Panc1 (cell line): Measurements from ENCODE around the gene ZNF281.

Source experiments
- POLR2AphosphoS5 ChIP-seq: IDR thresholded peaks from 2 replicates; pipeline ENCODE4 v1.6.1; 2012; ENCODE audit warnings: mild to moderate bottlenecking, low read depth, low read length, moderate library complexity
- TCF7L2 ChIP-seq: IDR thresholded peaks from 2 replicates; pipeline ENCODE4 v1.6.1; 2011; ENCODE audit warnings: mild to moderate bottlenecking, low read depth, low read length, inconsistent platforms
- TF ChIP-seq, protein P1 (sequence below): fragments of 450-650 bp; IDR thresholded peaks from 2 replicates; pipeline ENCODE4 v1.5.1; 2017; ENCODE audit warnings: mild to moderate bottlenecking
- TF ChIP-seq, protein P2 (sequence below), 2 experiments: IDR thresholded peaks; 2 replicates each; pipeline ENCODE4 v1.6.1; 2011 to 2012; ENCODE audit warnings: low read depth in 2 of 2, control low read depth in 1 of 2, low read length in 1 of 2, mild to moderate bottlenecking in 1 of 2, moderate library complexity in 1 of 2; ENCODE audit not compliant: insufficient read depth in 1 of 2

- TF ChIP-seq, protein P1, sequence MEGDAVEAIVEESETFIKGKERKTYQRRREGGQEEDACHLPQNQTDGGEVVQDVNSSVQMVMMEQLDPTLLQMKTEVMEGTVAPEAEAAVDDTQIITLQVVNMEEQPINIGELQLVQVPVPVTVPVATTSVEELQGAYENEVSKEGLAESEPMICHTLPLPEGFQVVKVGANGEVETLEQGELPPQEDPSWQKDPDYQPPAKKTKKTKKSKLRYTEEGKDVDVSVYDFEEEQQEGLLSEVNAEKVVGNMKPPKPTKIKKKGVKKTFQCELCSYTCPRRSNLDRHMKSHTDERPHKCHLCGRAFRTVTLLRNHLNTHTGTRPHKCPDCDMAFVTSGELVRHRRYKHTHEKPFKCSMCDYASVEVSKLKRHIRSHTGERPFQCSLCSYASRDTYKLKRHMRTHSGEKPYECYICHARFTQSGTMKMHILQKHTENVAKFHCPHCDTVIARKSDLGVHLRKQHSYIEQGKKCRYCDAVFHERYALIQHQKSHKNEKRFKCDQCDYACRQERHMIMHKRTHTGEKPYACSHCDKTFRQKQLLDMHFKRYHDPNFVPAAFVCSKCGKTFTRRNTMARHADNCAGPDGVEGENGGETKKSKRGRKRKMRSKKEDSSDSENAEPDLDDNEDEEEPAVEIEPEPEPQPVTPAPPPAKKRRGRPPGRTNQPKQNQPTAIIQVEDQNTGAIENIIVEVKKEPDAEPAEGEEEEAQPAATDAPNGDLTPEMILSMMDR: no peak
- no peak; the same call in 1 of the 2 replicates for TF ChIP-seq TCF7L2
- no peak for TF ChIP-seq POLR2AphosphoS5
- TF ChIP-seq, protein P2, sequence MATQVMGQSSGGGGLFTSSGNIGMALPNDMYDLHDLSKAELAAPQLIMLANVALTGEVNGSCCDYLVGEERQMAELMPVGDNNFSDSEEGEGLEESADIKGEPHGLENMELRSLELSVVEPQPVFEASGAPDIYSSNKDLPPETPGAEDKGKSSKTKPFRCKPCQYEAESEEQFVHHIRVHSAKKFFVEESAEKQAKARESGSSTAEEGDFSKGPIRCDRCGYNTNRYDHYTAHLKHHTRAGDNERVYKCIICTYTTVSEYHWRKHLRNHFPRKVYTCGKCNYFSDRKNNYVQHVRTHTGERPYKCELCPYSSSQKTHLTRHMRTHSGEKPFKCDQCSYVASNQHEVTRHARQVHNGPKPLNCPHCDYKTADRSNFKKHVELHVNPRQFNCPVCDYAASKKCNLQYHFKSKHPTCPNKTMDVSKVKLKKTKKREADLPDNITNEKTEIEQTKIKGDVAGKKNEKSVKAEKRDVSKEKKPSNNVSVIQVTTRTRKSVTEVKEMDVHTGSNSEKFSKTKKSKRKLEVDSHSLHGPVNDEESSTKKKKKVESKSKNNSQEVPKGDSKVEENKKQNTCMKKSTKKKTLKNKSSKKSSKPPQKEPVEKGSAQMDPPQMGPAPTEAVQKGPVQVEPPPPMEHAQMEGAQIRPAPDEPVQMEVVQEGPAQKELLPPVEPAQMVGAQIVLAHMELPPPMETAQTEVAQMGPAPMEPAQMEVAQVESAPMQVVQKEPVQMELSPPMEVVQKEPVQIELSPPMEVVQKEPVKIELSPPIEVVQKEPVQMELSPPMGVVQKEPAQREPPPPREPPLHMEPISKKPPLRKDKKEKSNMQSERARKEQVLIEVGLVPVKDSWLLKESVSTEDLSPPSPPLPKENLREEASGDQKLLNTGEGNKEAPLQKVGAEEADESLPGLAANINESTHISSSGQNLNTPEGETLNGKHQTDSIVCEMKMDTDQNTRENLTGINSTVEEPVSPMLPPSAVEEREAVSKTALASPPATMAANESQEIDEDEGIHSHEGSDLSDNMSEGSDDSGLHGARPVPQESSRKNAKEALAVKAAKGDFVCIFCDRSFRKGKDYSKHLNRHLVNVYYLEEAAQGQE (IDR thresholded peaks at IDR 0.05; ENCODE audit: insufficient read depth in 1 of 2, low read depth in 2 of 2, low read length in 1 of 2): no peak
These were observed 37.0 kb downstream of the ZNF281 start for GRCh38 chr1:200372885-200373181.
